GM12878 (cell line): ENCODE measurements around the gene SLC9A8. TPM values are rescaled to one million over a fixed set of nuclear protein-coding genes. Genes with fewer than 3 reads are reported as not detected.

Experiments
- ASH2L ChIP-seq: fragments of 300-600, 200-600 bp; sonication (generic); IDR thresholded peaks from 2 replicates; pipeline ENCODE4 v1.6.1; 2017; ENCODE audit warnings: low read depth, mild to moderate bottlenecking, borderline replicate concordance
- BRCA1 ChIP-seq: IDR thresholded peaks from 2 replicates; pipeline ENCODE4 v1.6.1; 2011; ENCODE audit warnings: low read depth, low read length, improper control_type of control experiment
- CHD1 ChIP-seq: IDR thresholded peaks from 2 replicates; pipeline ENCODE4 v1.6.1; 2012; ENCODE audit warnings: low read depth, low read length, improper control_type of control experiment
- CREM ChIP-seq: IDR thresholded peaks from 2 replicates; pipeline ENCODE4 v1.6.1; 2014; ENCODE audit warnings: antibody characterized with exemption, low read depth
- E4F1 ChIP-seq: fragments of 450-650 bp; IDR thresholded peaks from 2 replicates; pipeline ENCODE4 v1.6.1; 2018; ENCODE audit warnings: borderline replicate concordance, mild to moderate bottlenecking; ENCODE audit not compliant: partially characterized antibody
- GATAD2B ChIP-seq: fragments of 450-650 bp; conservative IDR thresholded peaks from 2 replicates; pipeline ENCODE4 v1.6.1; 2017; ENCODE audit warnings: low read depth, mild to moderate bottlenecking, moderate library complexity
- HCFC1 ChIP-seq: fragments of 150-350 bp; IDR thresholded peaks from 2 replicates; pipeline ENCODE4 v1.6.1; 2014; ENCODE audit warnings: low read length
- IKZF1 ChIP-seq: fragments of 450-650 bp; conservative IDR thresholded peaks from 2 replicates; pipeline ENCODE4 v1.6.1; 2017; ENCODE audit warnings: antibody characterized with exemption, mild to moderate bottlenecking
- KAT2A ChIP-seq: conservative IDR thresholded peaks from 2 replicates; pipeline ENCODE4 v1.6.1; 2011; ENCODE audit warnings: low read depth, low read length; ENCODE audit not compliant: control insufficient read depth
- MYB ChIP-seq: fragments of 150-350 bp; IDR thresholded peaks from 2 replicates; pipeline ENCODE4 v1.6.1; 2014; ENCODE audit warnings: mild to moderate bottlenecking, low read depth, low read length, borderline replicate concordance
- NR2C1 ChIP-seq: fragments of 450-650 bp; IDR thresholded peaks from 2 replicates; pipeline ENCODE4 v1.6.1; 2017; ENCODE audit warnings: antibody characterized with exemption, mild to moderate bottlenecking, moderate library complexity
- NR2F1 ChIP-seq: fragments of 450-650 bp; conservative IDR thresholded peaks from 2 replicates; pipeline ENCODE4 v1.6.1; 2017; ENCODE audit warnings: mild to moderate bottlenecking
- POLR2A ChIP-seq: IDR thresholded peaks from 2 replicates; pipeline ENCODE4 v1.6.1; 2011; ENCODE audit warnings: low read depth, mild to moderate bottlenecking, low read length
- RAD51 ChIP-seq: fragments of 450-650 bp; IDR thresholded peaks from 2 replicates; pipeline ENCODE4 v1.6.1; 2016; ENCODE audit warnings: moderate library complexity, mild to moderate bottlenecking, inconsistent platforms
- REST ChIP-seq: IDR thresholded peaks from 2 replicates; pipeline ENCODE4 v1.6.1; 2012; ENCODE audit warnings: mild to moderate bottlenecking, low read depth, low read length
- SPI1 ChIP-seq: IDR thresholded peaks from 2 replicates; pipeline ENCODE4 v1.6.1; 2011; ENCODE audit warnings: low read depth, mild to moderate bottlenecking, low read length, moderate library complexity, borderline replicate concordance; ENCODE audit not compliant: insufficient read depth
- ZNF622 ChIP-seq: fragments of 450-650 bp; IDR thresholded peaks from 2 replicates; pipeline ENCODE4 v1.6.1; 2017; ENCODE audit warnings: mild to moderate bottlenecking, inconsistent platforms
- polyA plus RNA-seq, 11 experiments: library from polyadenylated mRNA; depleted of rRNA in 4 of 11; unstranded in 6 of 11; stranded (reverse) in 5 of 11; fragments of >200 nt; fragmentation: Nextera tagmentation in 4 of 11; fragmentation: Illumina TruSeq in 1 of 11; extraction: Ambion mirVana in 4 of 11; extraction: Trizol in 1 of 11; gene quantifications; 1 replicate in 1 of 11; 2 replicates in 10 of 11; pipeline versions ENCODE4 v1.2.1 to v1.2.3, GENCODE V29; 2011 to 2016; ENCODE audit warnings: inconsistent platforms in 2 of 11, missing spikeins in 2 of 11, low read depth in 1 of 11
- total RNA-seq, 4 experiments: library from RNA; depleted of rRNA in 3 of 4; stranded (reverse); fragments of >200 nt in 3 of 4; fragmentation: Illumina TruSeq in 1 of 4; extraction: Trizol in 1 of 4; gene quantifications; 2 replicates each; pipeline versions ENCODE4 v1.2.1 to v1.2.3, GENCODE V29; 2013 to 2021
- TF ChIP-seq, protein P1 (sequence below): IDR thresholded peaks from 2 replicates; pipeline ENCODE4 v1.6.1; 2011; ENCODE audit warnings: low read depth, low read length, improper control_type of control experiment, borderline replicate concordance
- TF ChIP-seq, protein P2 (sequence below): IDR thresholded peaks from 2 replicates; pipeline ENCODE4 v1.6.1; 2012; ENCODE audit warnings: improper control_type of control experiment, low read depth, low read length; ENCODE audit not compliant: insufficient replicate concordance

Gene SLC9A8
- total and polyA plus RNA-seq, 10 of the 15 experiments (the other 5 are each of a cell fraction or from before 2014, with no cell fraction given): 0.40 to 15.5 (median 6.5) TPM

DNA sequence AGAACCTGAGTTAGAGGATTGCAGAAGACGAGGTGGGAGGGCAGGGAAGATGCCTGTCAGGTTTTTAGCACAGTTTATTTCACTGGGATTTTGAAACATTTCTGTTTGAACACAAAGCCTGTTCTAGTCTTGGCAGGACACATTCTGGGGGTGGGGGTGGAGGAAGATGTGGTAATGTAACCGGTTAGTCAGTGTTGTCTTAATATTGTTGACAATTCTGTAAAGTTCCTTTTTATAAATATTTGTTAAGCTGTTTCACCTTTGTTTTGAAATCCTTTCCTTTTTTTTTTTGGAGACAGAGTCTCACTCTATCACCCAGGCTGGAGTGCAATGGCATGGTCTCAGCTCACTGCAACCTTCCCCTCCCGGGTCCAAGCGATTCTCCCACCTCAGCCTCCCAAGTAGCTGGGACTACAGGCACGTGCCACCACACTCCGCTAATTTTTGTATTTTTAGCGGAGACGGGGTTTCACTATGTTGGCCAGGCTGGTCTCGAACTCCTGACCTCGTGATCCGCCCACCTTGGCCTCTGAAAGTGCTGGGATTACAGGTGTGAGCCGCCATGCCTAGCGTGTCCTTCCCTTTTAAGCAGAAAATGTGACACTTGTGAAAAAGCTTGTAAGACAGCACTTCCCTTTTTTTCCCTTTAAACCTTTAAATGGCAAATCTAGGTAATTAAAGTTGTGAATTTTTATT is 20.2 kb downstream of the SLC9A8 start (continued):
- TF ChIP-seq, protein P1, sequence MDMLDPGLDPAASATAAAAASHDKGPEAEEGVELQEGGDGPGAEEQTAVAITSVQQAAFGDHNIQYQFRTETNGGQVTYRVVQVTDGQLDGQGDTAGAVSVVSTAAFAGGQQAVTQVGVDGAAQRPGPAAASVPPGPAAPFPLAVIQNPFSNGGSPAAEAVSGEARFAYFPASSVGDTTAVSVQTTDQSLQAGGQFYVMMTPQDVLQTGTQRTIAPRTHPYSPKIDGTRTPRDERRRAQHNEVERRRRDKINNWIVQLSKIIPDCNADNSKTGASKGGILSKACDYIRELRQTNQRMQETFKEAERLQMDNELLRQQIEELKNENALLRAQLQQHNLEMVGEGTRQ: no peak
- TF ChIP-seq SPI1: peak; percentile 93
- peak; percentile 91 for TF ChIP-seq IKZF1
- no peak for TF ChIP-seq POLR2A
- TF ChIP-seq ZNF622: no peak
- TF ChIP-seq, protein P2, sequence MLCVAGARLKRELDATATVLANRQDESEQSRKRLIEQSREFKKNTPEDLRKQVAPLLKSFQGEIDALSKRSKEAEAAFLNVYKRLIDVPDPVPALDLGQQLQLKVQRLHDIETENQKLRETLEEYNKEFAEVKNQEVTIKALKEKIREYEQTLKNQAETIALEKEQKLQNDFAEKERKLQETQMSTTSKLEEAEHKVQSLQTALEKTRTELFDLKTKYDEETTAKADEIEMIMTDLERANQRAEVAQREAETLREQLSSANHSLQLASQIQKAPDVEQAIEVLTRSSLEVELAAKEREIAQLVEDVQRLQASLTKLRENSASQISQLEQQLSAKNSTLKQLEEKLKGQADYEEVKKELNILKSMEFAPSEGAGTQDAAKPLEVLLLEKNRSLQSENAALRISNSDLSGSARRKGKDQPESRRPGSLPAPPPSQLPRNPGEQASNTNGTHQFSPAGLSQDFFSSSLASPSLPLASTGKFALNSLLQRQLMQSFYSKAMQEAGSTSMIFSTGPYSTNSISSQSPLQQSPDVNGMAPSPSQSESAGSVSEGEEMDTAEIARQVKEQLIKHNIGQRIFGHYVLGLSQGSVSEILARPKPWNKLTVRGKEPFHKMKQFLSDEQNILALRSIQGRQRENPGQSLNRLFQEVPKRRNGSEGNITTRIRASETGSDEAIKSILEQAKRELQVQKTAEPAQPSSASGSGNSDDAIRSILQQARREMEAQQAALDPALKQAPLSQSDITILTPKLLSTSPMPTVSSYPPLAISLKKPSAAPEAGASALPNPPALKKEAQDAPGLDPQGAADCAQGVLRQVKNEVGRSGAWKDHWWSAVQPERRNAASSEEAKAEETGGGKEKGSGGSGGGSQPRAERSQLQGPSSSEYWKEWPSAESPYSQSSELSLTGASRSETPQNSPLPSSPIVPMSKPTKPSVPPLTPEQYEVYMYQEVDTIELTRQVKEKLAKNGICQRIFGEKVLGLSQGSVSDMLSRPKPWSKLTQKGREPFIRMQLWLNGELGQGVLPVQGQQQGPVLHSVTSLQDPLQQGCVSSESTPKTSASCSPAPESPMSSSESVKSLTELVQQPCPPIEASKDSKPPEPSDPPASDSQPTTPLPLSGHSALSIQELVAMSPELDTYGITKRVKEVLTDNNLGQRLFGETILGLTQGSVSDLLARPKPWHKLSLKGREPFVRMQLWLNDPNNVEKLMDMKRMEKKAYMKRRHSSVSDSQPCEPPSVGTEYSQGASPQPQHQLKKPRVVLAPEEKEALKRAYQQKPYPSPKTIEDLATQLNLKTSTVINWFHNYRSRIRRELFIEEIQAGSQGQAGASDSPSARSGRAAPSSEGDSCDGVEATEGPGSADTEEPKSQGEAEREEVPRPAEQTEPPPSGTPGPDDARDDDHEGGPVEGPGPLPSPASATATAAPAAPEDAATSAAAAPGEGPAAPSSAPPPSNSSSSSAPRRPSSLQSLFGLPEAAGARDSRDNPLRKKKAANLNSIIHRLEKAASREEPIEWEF: no peak
- no peak for TF ChIP-seq BRCA1
- TF ChIP-seq KAT2A: no peak
- no peak for TF ChIP-seq ASH2L
- peak; percentile 50; the same call in 1 of the 2 replicates for TF ChIP-seq RAD51
- TF ChIP-seq HCFC1: no peak
- TF ChIP-seq NR2C1: no peak
- no peak for TF ChIP-seq CREM
- TF ChIP-seq GATAD2B: peak; percentile 56
- no peak for TF ChIP-seq E4F1
- TF ChIP-seq CHD1: no peak
- peak; percentile 90 for TF ChIP-seq NR2F1
- TF ChIP-seq MYB: no peak
- no peak for TF ChIP-seq REST
